ENCODE data around the gene LSM2.
"Not testable (repeated sequence)": the region's sequence is repeated elsewhere in the genome, so short reads cannot be mapped to it uniquely, and the experiment has no call there.

LSM2 gene

GRCh38 chr6:31795616-31796298, 11.0 kb downstream of the LSM2 start, which contains the start of gene VARS1:
TSS of gene VARS1 (minus strand) at chr6:31795752. CDS start at chr6:31795217, 535 bp downstream.
- DNase-seq: peak; percentile 89

- DNase-seq: no peak
Measured at GRCh38 chr6:31794866-31795615, 11.7 kb downstream of the LSM2 start.

GRCh38 chr6:31794294-31794865, 12.4 kb downstream of the LSM2 start:
- no peak for DNase-seq

- not testable (repeated sequence) for DNase-seq
Measured at GRCh38 chr6:31793927-31794245, 12.9 kb downstream of the LSM2 start.

- no peak for DNase-seq
Measured at GRCh38 chr6:31792761-31793171, 14.0 kb downstream of the LSM2 start.

- DNase-seq: no peak
Measured at GRCh38 chr6:31792090-31792374, 14.7 kb downstream of the LSM2 start.

- no peak for DNase-seq
Measured at GRCh38 chr6:31791324-31792089, 15.3 kb downstream of the LSM2 start.

GRCh38 chr6:31785475-31785874, 21.3 kb downstream of the LSM2 start:
- no peak for DNase-seq

- no peak for DNase-seq
Measured at GRCh38 chr6:31784098-31784925, 22.5 kb downstream of the LSM2 start.

GRCh38 chr6:31782126-31782855, 24.5 kb downstream of the LSM2 start:
- DNase-seq: no peak

- no peak for DNase-seq
Measured at GRCh38 chr6:31781244-31782125, 25.3 kb downstream of the LSM2 start.

GRCh38 chr6:31780507-31781243, 26.1 kb downstream of the LSM2 start:
- no peak for DNase-seq

- no peak for DNase-seq
Measured at GRCh38 chr6:31779908-31780307, 26.9 kb downstream of the LSM2 start.

GRCh38 chr6:31778999-31779885, 27.5 kb downstream of the LSM2 start:
- no peak for DNase-seq

- DNase-seq: no peak
Measured at GRCh38 chr6:31778193-31778592, 28.6 kb downstream of the LSM2 start.

- DNase-seq: no peak
Measured at GRCh38 chr6:31777667-31778050, 29.1 kb downstream of the LSM2 start.

- peak; percentile 79 for DNase-seq
Measured at GRCh38 chr6:31776989-31777666, 29.6 kb downstream of the LSM2 start, which contains the start of gene VWA7. TSS of gene VWA7 (minus strand) at chr6:31777328. CDS start at chr6:31776779, 549 bp downstream.

- DNase-seq: no peak
Measured at GRCh38 chr6:31776485-31776988, 30.2 kb downstream of the LSM2 start.

Data from CD4-positive, alpha-beta T cell treated with Interleukin-12 subunit alpha and Interleukin-12 subunit beta, for 1 hour (primary cell).